Measurements from ENCODE around the gene CD300LF.

The CD300LF gene

GRCh38 chr17:74723891-74724290 lies 11.2 kb upstream of the CD300LF start:
- TF ChIP-seq CTCF (IDR thresholded peaks at IDR 0.05; ENCODE audit: insufficient read depth, low read depth, low read length, missing control alignments) = no peak
- no peak for DNase-seq (ENCODE audit: low read depth)
- H3K4me3 ChIP-seq (ENCODE audit: low read length) = no peak overlapping the region

DNA sequence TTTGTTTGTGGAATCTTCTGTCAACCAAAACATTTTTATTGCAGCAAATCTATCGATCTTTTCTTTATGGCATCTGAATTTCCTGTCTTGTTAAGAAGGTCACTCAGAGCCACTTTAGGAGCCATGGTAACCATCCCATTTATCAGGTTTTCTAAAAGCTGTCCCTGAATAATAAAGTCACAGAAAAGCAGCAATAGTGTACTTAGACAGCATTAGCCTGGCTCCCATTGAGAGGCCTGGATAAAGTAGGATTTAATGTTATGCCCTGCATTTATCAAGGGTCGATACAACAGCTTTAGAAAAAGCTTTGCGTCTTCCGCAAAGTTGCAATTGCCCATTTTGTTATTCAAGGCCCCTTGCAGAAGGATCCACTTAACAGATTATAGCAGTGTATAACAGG lies 10.1 kb upstream of the CD300LF start:
- no peak for DNase-seq (ENCODE audit: low read depth)
- H3K4me3 ChIP-seq (ENCODE audit: low read length) = no peak overlapping the region

DNA sequence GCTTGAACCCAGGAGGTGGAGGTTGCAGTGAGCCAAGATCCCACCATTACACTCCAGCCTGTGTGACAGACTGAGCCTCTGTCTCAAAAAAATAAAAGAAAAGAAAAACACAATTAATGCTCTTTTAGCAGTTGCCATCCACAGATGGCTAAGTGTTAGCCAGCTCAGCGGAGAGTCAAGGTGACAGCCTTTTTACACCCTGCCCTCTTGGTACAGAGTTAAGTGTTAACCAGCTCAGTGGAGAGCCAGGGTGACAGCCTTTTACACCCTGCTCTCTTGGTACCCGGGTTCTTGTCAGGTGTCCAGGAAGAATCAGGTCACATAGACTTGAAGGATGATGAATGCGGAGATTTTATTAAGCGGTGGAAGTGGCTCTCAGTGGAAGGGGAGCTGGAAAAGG lies 7.8 kb upstream of the CD300LF start:
- DNase-seq (ENCODE audit: low read depth) = no peak
- H3K4me3 ChIP-seq (ENCODE audit: low read length) = no peak overlapping the region
- TF ChIP-seq CTCF (IDR thresholded peaks at IDR 0.05; ENCODE audit: insufficient read depth, low read depth, low read length, missing control alignments) = no peak

More for the DNA sequence above, 10.1 kb upstream of the CD300LF start:
- TF ChIP-seq CTCF (IDR thresholded peaks at IDR 0.05; ENCODE audit: insufficient read depth, low read depth, low read length, missing control alignments) = no peak

- no peak for DNase-seq (ENCODE audit: low read depth)
- no peak overlapping the region for H3K4me3 ChIP-seq (ENCODE audit: low read length)
- no peak for TF ChIP-seq CTCF (IDR thresholded peaks at IDR 0.05; ENCODE audit: insufficient read depth, low read depth, low read length, missing control alignments)
Measured at GRCh38 chr17:74715144-74715543, 2.4 kb upstream of the CD300LF start.

GRCh38 chr17:74713171-74713755 lies 540 bp upstream of the CD300LF start:
- DNase-seq (ENCODE audit: low read depth) = no peak
- no peak for TF ChIP-seq CTCF (IDR thresholded peaks at IDR 0.05; ENCODE audit: insufficient read depth, low read depth, low read length, missing control alignments)
- no peak overlapping the region for H3K4me3 ChIP-seq (ENCODE audit: low read length)

GRCh38 chr17:74712301-74712700 lies 422 bp downstream of the CD300LF start:
- TF ChIP-seq CTCF (IDR thresholded peaks at IDR 0.05; ENCODE audit: insufficient read depth, low read depth, low read length, missing control alignments) = no peak
- H3K4me3 ChIP-seq (ENCODE audit: low read length) = no peak overlapping the region
- no peak for DNase-seq (ENCODE audit: low read depth)

All from epithelial cell of esophagus (primary cell).